GM12878 (cell line): ENCODE measurements around the gene CDC45. TPM values are rescaled to one million over a fixed set of nuclear protein-coding genes. Genes with fewer than 3 reads are reported as not detected.

Source experiments
- ATAC-seq: fragments of 200-7000 bp; cut with Tn5 transposase; 3 replicates; pipeline ENCODE4 v1.9.1; 2020; ENCODE audit warnings: mild to moderate bottlenecking, moderate library complexity
- BruUV-seq: library from RNA; stranded (reverse); fragments of 400-500 nt; replicated peaks from 2 replicates; lab custom pipeline; 2021; lab: Mats Ljungman, UMichigan
- CTCF ChIA-PET: fragments of 300-600 bp; sonication (Branson Sonifier 250); formaldehyde crosslinking; extraction: SDS; loops from one replicate; lab custom pipeline; 2021; ENCODE audit warnings: inconsistent platforms; lab: Yijun Ruan, JAX
- POLR2A ChIA-PET: fragments of 350-600 bp; formaldehyde crosslinking; extraction: SDS; loops from one replicate; lab custom pipeline; 2021; ENCODE audit warnings: inconsistent platforms; lab: Charles Lee
- RAD21 ChIA-PET: fragments of 300-600 bp; sonication (Branson Sonifier 250); formaldehyde crosslinking; loops from one replicate; lab custom pipeline; 2023; ENCODE audit warnings: antibody characterized with exemption; ENCODE audit not compliant: unreplicated experiment; lab: Charles Lee
- SMC1A ChIA-PET: fragments of 300-600 bp; sonication (Branson Sonifier 250); formaldehyde crosslinking; loops from one replicate; lab custom pipeline; 2023; ENCODE audit not compliant: unreplicated experiment, uncharacterized antibody; lab: Charles Lee
- DNase-seq: peaks from one replicate; pipeline ENCODE4 v3.0.0-alpha.2; 2011; ENCODE audit warnings: low read depth, low spot score
- FAIRE-seq: peaks from 3 replicates; lab custom pipeline; 2011; peaks lifted over from hg19 to GRCh38; lab: Jason Lieb, UNC
- H2AFZ ChIP-seq: 2 replicates; pipeline ENCODE4 v1.6.0; 2011; ENCODE audit warnings: low read depth, low read length, control low read depth; ENCODE audit not compliant: control insufficient read depth
- H3K27ac ChIP-seq: 2 replicates; pipeline ENCODE4 v1.5.1; 2011; ENCODE audit warnings: control low read depth; ENCODE audit not compliant: control insufficient read depth, insufficient read depth
- H3K27me3 ChIP-seq, 2 experiments: replicated peaks in 1 of 2; 2 replicates each; pipeline versions ENCODE4 v1.6.0 to v1.6.1; 2011; ENCODE audit warnings: low read length in 1 of 2; ENCODE audit not compliant: control insufficient read depth in 2 of 2, insufficient read depth in 2 of 2
- H3K36me3 ChIP-seq, 2 experiments: 2 replicates each; pipeline ENCODE4 v1.5.1; 2011; ENCODE audit warnings: low read length in 1 of 2; ENCODE audit not compliant: control insufficient read depth in 2 of 2, insufficient read depth in 2 of 2
- H3K4me1 ChIP-seq: 2 replicates; pipeline ENCODE4 v1.6.1; 2011; ENCODE audit warnings: mild to moderate bottlenecking, low read length, moderate library complexity, mixed read lengths; ENCODE audit not compliant: control insufficient read depth, insufficient read depth
- H3K4me2 ChIP-seq: 2 replicates; pipeline ENCODE4 v1.6.0; 2011; ENCODE audit warnings: control low read depth; ENCODE audit not compliant: control insufficient read depth, insufficient read depth
- H3K4me3 ChIP-seq: fragments of 200-600 bp; sonication (generic); 2 replicates; pipeline ENCODE4 v1.5.1; 2016
- H3K79me2 ChIP-seq: 2 replicates; pipeline ENCODE4 v1.6.0; 2011; ENCODE audit warnings: low read length; ENCODE audit not compliant: control insufficient read depth, insufficient read depth
- H3K9ac ChIP-seq: 2 replicates; pipeline ENCODE4 v1.8.0; 2011; ENCODE audit warnings: low read length, control low read depth, mixed read lengths; ENCODE audit not compliant: control insufficient read depth, insufficient read depth
- H3K9me3 ChIP-seq: replicated peaks from 3 replicates; pipeline ENCODE4 v1.5.1; 2011; ENCODE audit warnings: mild to moderate bottlenecking, low read length; ENCODE audit not compliant: control insufficient read depth, insufficient read depth
- H4K20me1 ChIP-seq: 2 replicates; pipeline ENCODE4 v1.6.0; 2011; ENCODE audit not compliant: control insufficient read depth, insufficient read depth
- CBFB ChIP-seq: IDR thresholded peaks from 2 replicates; pipeline ENCODE4 v1.6.1; 2016; ENCODE audit warnings: antibody characterized with exemption, low read depth
- CHD4 ChIP-seq: fragments of 200-600 bp; sonication (generic); IDR thresholded peaks from 2 replicates; pipeline ENCODE4 v1.6.1; 2016; ENCODE audit warnings: mild to moderate bottlenecking
- CTCF ChIP-seq, 3 experiments: IDR thresholded peaks in 2 of 3; conservative IDR thresholded peaks in 1 of 3; 2 replicates each; pipeline ENCODE4 v1.5.1; 2011; ENCODE audit warnings: low read depth in 3 of 3, low read length in 3 of 3, mild to moderate bottlenecking in 3 of 3, control low read depth in 2 of 3, moderate library complexity in 2 of 3, inconsistent platforms in 1 of 3, mixed read lengths in 1 of 3; ENCODE audit not compliant: control insufficient read depth in 2 of 3, insufficient read depth in 1 of 3; ENCODE audit errors: extremely low read depth in 1 of 3
- MTA3 ChIP-seq: IDR thresholded peaks from 2 replicates; pipeline ENCODE4 v1.6.1; 2012; ENCODE audit warnings: low read length, inconsistent platforms, borderline replicate concordance
- RCOR1 ChIP-seq: conservative IDR thresholded peaks from 2 replicates; pipeline ENCODE4 v1.6.1; 2012; ENCODE audit warnings: low read depth, low read length, improper control_type of control experiment
- SIN3A ChIP-seq: IDR thresholded peaks from 2 replicates; pipeline ENCODE4 v1.6.1; 2012; ENCODE audit warnings: low read depth, low read length, improper control_type of control experiment
- ZNF622 ChIP-seq: fragments of 450-650 bp; IDR thresholded peaks from 2 replicates; pipeline ENCODE4 v1.6.1; 2017; ENCODE audit warnings: mild to moderate bottlenecking, inconsistent platforms
- WGBS: methylation state at CpG from one replicate; pipeline ENCODE4 v1.1.6; 2016; ENCODE audit warnings: low lambda C conversion rate; ENCODE audit not compliant: insufficient replicate concordance, insufficient coverage; ENCODE audit errors: missing lambda C conversion rate; 5-methylcytosine and 5-hydroxymethylcytosine counted together
- in situ Hi-C: fragments of 300-500 bp; cut with MboI; formaldehyde crosslinking; loops from 9 replicates; pipeline ENCODE4 v1.14.3; 2018; ENCODE audit warnings: mixed read lengths
- intact Hi-C: fragments of 100-400 bp; cut with micrococcal nuclease; formaldehyde crosslinking; loops from one replicate; pipeline ENCODE4 v1.14.2; 2022; ENCODE audit not compliant: unreplicated experiment
- polyA plus RNA-seq, 11 experiments: library from polyadenylated mRNA; depleted of rRNA in 4 of 11; unstranded in 6 of 11; stranded (reverse) in 5 of 11; fragments of >200 nt; fragmentation: Nextera tagmentation in 4 of 11; fragmentation: Illumina TruSeq in 1 of 11; extraction: Ambion mirVana in 4 of 11; extraction: Trizol in 1 of 11; gene quantifications; 1 replicate in 1 of 11; 2 replicates in 10 of 11; pipeline versions ENCODE4 v1.2.1 to v1.2.3, GENCODE V29; 2011 to 2016; ENCODE audit warnings: inconsistent platforms in 2 of 11, missing spikeins in 2 of 11, low read depth in 1 of 11
- total RNA-seq, 4 experiments: library from RNA; depleted of rRNA in 3 of 4; stranded (reverse); fragments of >200 nt in 3 of 4; fragmentation: Illumina TruSeq in 1 of 4; extraction: Trizol in 1 of 4; gene quantifications; 2 replicates each; pipeline versions ENCODE4 v1.2.1 to v1.2.3, GENCODE V29; 2013 to 2021
- TF ChIP-seq, protein P1 (sequence below): fragments of 450-650 bp; conservative IDR thresholded peaks from 2 replicates; pipeline ENCODE4 v1.6.1; 2017; ENCODE audit warnings: mild to moderate bottlenecking, moderate library complexity

CDC45 gene
- total and polyA plus RNA-seq, 10 of the 15 experiments (the other 5 are each of a cell fraction or from before 2014, with no cell fraction given), result 40.8 to 88.5 (median 54.2) TPM

GRCh38 chr22:19469421-19469820 is 10.3 kb upstream of the CDC45 start:
- no peak for ATAC-seq
- Histone ChIP-seq H3K36me3 (peaks cover 45 to 50% of the 10 kb centered on the region in 2 experiments), H3K79me2 (no peaks in the 10 kb centered on the region; the same call in 1 of the 2 replicates)
- in situ Hi-C loops, result no loop called here
- POLR2A ChIA-PET, result no interaction called here
- TF ChIP-seq CTCF (IDR thresholded peaks at IDR 0.05 in 2 of 3, conservative IDR thresholded peaks at IDR 0.05 in 1 of 3; ENCODE audit: control insufficient read depth in 2 of 3, extremely low read depth in 1 of 3, insufficient read depth in 1 of 3, low read depth in 3 of 3, low read length in 3 of 3) (no peak), CBFB (no peak), ZNF622 (no peak), SIN3A (no peak), RCOR1 (no peak), CHD4 (no peak), MTA3 (no peak)
- TF ChIP-seq, protein P1, sequence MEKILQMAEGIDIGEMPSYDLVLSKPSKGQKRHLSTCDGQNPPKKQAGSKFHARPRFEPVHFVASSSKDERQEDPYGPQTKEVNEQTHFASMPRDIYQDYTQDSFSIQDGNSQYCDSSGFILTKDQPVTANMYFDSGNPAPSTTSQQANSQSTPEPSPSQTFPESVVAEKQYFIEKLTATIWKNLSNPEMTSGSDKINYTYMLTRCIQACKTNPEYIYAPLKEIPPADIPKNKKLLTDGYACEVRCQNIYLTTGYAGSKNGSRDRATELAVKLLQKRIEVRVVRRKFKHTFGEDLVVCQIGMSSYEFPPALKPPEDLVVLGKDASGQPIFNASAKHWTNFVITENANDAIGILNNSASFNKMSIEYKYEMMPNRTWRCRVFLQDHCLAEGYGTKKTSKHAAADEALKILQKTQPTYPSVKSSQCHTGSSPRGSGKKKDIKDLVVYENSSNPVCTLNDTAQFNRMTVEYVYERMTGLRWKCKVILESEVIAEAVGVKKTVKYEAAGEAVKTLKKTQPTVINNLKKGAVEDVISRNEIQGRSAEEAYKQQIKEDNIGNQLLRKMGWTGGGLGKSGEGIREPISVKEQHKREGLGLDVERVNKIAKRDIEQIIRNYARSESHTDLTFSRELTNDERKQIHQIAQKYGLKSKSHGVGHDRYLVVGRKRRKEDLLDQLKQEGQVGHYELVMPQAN, result no peak
- TF ChIP-seq, all 136 proteins: peak for 0
- Histone ChIP-seq H3K27me3 (no peaks in the 10 kb centered on the region), H2AFZ (no peak overlapping the region), H3K4me3 (no peak overlapping the region), H3K4me1 (no peaks in the 10 kb centered on the region), H3K9ac (no peak overlapping the region), H3K27ac (no peak overlapping the region), H4K20me1 (peaks cover 2% of the 10 kb centered on the region; the same call in 1 of the 2 replicates), H3K4me2 (no peak overlapping the region), H3K9me3 (no peaks in the 10 kb centered on the region)
- FAIRE-seq (no peak), DNase-seq (no peak)
- BruUV-seq, result no TSS peak
- ChIA-PET RAD21 (interaction anchor here (0.6 kb wide), 1 partner anchor 11 kb away, joined by 3 read pairs; no protein-coding TSS in a partner anchor), CTCF (no interaction called here), SMC1A (no interaction called here)
- intact Hi-C loops, result no loop called here
- WGBS, result 99% methylated on average over 7 of the region's 7 CpGs
